Right atrium auricular region (tissue), 2 donors: ENCODE measurements around the gene RHAG. TPM values are rescaled to one million over a fixed set of nuclear protein-coding genes. Genes with fewer than 3 reads are reported as not detected.

ENCODE experiments used
- DNase-seq: peaks from one replicate; pipeline ENCODE4 v3.0.0-alpha.2; 2019; ENCODE audit warnings: low spot score
- H3K27ac ChIP-seq, 2 donors: fragments of 200-600 bp; sonication (generic); 1 replicate in 1 of 2; 2 replicates in 1 of 2; pipeline ENCODE4 v1.5.1; 2016 to 2019
- H3K27me3 ChIP-seq, 2 donors: fragments of 200-600 bp; sonication (generic); one replicate each; pipeline versions ENCODE4 v1.5.1 to v1.6.0; 2017 to 2019
- H3K36me3 ChIP-seq: fragments of 200-600 bp; sonication (generic); one replicate; pipeline ENCODE4 v1.5.1; 2016
- H3K4me1 ChIP-seq, 2 donors: fragments of 200-600 bp; sonication (generic); one replicate each; pipeline versions ENCODE4 v1.5.1 to v1.6.0; 2017 to 2019
- H3K4me3 ChIP-seq, 2 donors: fragments of 200-600 bp; sonication (generic); 1 replicate in 1 of 2; 2 replicates in 1 of 2; pipeline ENCODE4 v1.5.1; 2017 to 2019; ENCODE audit warnings: mild to moderate bottlenecking in 1 of 2, moderate library complexity in 1 of 2
- H3K9me3 ChIP-seq, 2 donors: fragments of 200-600 bp; sonication (generic); one replicate each; pipeline ENCODE4 v1.5.1; 2019
- total RNA-seq, 2 donors: library from RNA; depleted of rRNA; stranded (reverse); fragments of >200 nt; gene quantifications; one replicate each; pipeline ENCODE4 v1.1.0, GENCODE V29; 2016
- TF ChIP-seq, protein P1 (sequence below), 2 donors: fragments of 200-600 bp; sonication (generic); IDR thresholded peaks; one replicate each; pipeline ENCODE4 v1.5.1; 2019; ENCODE audit warnings: antibody characterized with exemption in 2 of 2

RHAG gene
- total RNA-seq, 2 donors from 2014 or later, result 1.3 to 2.0 TPM

DNA sequence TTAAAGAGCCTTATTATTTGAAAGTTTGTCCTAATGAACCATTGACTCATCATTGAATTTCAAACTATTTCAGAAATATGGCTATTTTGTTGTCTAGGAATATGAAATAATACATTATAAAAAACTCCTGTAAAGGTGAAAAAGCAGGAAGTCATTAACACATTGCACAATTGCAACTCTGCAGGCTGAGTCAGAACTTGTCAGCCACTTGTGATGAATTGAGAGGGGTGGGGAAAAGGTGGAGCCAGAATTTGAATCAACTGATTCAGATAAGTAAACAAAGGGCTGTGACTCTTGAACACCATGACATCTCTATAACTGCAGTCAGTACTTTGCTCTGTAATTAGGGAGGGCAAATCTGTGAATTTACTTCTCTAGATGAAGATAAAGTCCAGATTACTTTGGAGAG, 80.2 kb downstream of the RHAG start:
- DNase-seq, result no peak
- Histone ChIP-seq H3K9me3 (no peaks in the 10 kb centered on the region), H3K36me3 (no peaks in the 10 kb centered on the region), H3K4me3 (no peak overlapping the region), H3K27ac (no peak overlapping the region), H3K27me3 (no peaks in the 10 kb centered on the region), H3K4me1 (no peaks in the 10 kb centered on the region)
- TF ChIP-seq, protein P1, sequence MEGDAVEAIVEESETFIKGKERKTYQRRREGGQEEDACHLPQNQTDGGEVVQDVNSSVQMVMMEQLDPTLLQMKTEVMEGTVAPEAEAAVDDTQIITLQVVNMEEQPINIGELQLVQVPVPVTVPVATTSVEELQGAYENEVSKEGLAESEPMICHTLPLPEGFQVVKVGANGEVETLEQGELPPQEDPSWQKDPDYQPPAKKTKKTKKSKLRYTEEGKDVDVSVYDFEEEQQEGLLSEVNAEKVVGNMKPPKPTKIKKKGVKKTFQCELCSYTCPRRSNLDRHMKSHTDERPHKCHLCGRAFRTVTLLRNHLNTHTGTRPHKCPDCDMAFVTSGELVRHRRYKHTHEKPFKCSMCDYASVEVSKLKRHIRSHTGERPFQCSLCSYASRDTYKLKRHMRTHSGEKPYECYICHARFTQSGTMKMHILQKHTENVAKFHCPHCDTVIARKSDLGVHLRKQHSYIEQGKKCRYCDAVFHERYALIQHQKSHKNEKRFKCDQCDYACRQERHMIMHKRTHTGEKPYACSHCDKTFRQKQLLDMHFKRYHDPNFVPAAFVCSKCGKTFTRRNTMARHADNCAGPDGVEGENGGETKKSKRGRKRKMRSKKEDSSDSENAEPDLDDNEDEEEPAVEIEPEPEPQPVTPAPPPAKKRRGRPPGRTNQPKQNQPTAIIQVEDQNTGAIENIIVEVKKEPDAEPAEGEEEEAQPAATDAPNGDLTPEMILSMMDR (IDR thresholded peaks at IDR 0.05), result no peak

DNA sequence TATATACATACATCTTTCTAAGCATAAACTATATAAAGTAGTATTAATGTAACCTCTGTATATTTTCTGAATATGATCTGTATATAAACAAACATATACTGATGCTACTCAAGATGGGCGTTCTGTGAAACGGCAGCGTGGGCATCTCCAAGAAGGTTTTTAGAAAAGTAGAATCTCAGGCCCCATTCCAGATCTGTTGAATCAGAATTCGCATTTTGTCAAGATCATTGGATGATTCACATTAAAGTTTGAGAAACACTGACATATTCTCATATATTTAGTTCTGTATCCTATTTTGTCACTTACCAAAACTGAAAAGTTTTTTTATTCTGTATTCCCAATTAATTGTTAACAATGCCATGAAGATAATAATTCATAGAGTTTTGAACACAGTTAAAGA, 80.7 kb downstream of the RHAG start:
- TF ChIP-seq, protein P1 (IDR thresholded peaks at IDR 0.05), result no peak
- DNase-seq, result no peak
- Histone ChIP-seq H3K36me3 (no peaks in the 10 kb centered on the region), H3K27me3 (peaks cover 0 to 2% of the 10 kb centered on the region in 2 donors), H3K27ac (no peak overlapping the region), H3K9me3 (no peaks in the 10 kb centered on the region), H3K4me3 (no peak overlapping the region), H3K4me1 (peaks cover 0 to 2% of the 10 kb centered on the region in 2 donors)

Other genes starting within 250 kb of the RHAG start
- gene MMUT, start 173.6 kb downstream of the RHAG start, total RNA-seq, result 10 to 100 TPM; 11.9 to 20.1 TPM
- gene CENPQ, start 173.5 kb downstream of the RHAG start, total RNA-seq, result 1 to 10 TPM; 2.9 to 5.3 TPM
- gene GLYATL3, start 136.9 kb downstream of the RHAG start, total RNA-seq, result not detected
- gene C6orf141, start 86.2 kb downstream of the RHAG start, total RNA-seq, result under 1 TPM in 1 of 2 donors, not detected in 1; 0.75 TPM
- not detected for gene CRISP2, start 76.7 kb upstream of the RHAG start, total RNA-seq
- not detected for gene CRISP3, start 107.5 kb upstream of the RHAG start, total RNA-seq
- not detected for gene PGK2, start 150.4 kb upstream of the RHAG start, total RNA-seq
- not detected for gene CRISP1, start 229.7 kb upstream of the RHAG start, total RNA-seq